HepG2 (cell line): Measurements from ENCODE around the gene NUDT22. TPM values are rescaled to one million over a fixed set of nuclear protein-coding genes. Genes with fewer than 3 reads are reported as not detected.
A peak's percentile ranks its signal among the peaks of the same experiment; 100 is the strongest.

Experiments
- ATAC-seq: fragments of 200-7000 bp; cut with Tn5 transposase; 3 replicates; pipeline ENCODE4 v1.9.1; 2020; ENCODE audit warnings: mild to moderate bottlenecking, moderate library complexity
- BruUV-seq: library from RNA; stranded (reverse); fragments of 400-500 nt; replicated peaks from 2 replicates; lab custom pipeline; 2021; lab: Mats Ljungman, UMichigan
- CTCF ChIA-PET: fragments of 300-600 bp; formaldehyde crosslinking; extraction: SDS; loops from one replicate; lab custom pipeline; 2021; ENCODE audit warnings: low total read pairs, inconsistent platforms, low intra/inter-chr PET ratio; lab: Yijun Ruan, JAX
- POLR2A ChIA-PET: fragments of 350-600 bp; sonication (Branson Sonifier 250); formaldehyde crosslinking; loops from one replicate; lab custom pipeline; 2020; ENCODE audit warnings: antibody characterized with exemption, inconsistent platforms; lab: Yijun Ruan, JAX
- DNase-seq: peaks from one replicate; pipeline ENCODE4 v3.0.0-alpha.2; 2015; ENCODE audit warnings: low spot score
- FAIRE-seq: peaks from 3 replicates; lab custom pipeline; 2011; peaks lifted over from hg19 to GRCh38; lab: Jason Lieb, UNC
- H2AFZ ChIP-seq: one replicate; pipeline ENCODE4 v1.6.1; 2011; ENCODE audit warnings: low read length, inconsistent platforms
- H3K27ac ChIP-seq: fragments of 300-600 bp; 3 replicates; pipeline ENCODE4 v1.8.0; 2011; ENCODE audit warnings: mixed run types, mild to moderate bottlenecking, mixed read lengths, low read length, inconsistent platforms; ENCODE audit not compliant: insufficient read depth; ENCODE audit errors: extremely low read length
- H3K27me3 ChIP-seq, 2 experiments: fragments of 200-600 bp in 1 of 2; 2 replicates in 1 of 2; 3 replicates in 1 of 2; pipeline versions ENCODE4 v1.6.0 to v1.8.0; 2011; ENCODE audit warnings: low read length in 2 of 2, mild to moderate bottlenecking in 2 of 2, moderate library complexity in 2 of 2, inconsistent platforms in 1 of 2; ENCODE audit not compliant: insufficient read depth in 2 of 2, control insufficient read depth in 1 of 2
- H3K36me3 ChIP-seq, 2 experiments: fragments of 200-600 bp in 1 of 2; replicated peaks in 1 of 2; 2 replicates in 1 of 2; 3 replicates in 1 of 2; pipeline versions ENCODE4 v1.5.1 to v1.8.0; 2011; ENCODE audit warnings: low read length in 2 of 2, inconsistent platforms in 1 of 2; ENCODE audit not compliant: insufficient read depth in 2 of 2, control insufficient read depth in 1 of 2
- H3K4me1 ChIP-seq: 2 replicates; pipeline ENCODE4 v1.5.1; 2012; ENCODE audit warnings: low read length, inconsistent platforms; ENCODE audit not compliant: insufficient read depth
- H3K4me2 ChIP-seq: 2 replicates; pipeline ENCODE4 v1.6.0; 2011; ENCODE audit warnings: low read depth, low read length, inconsistent platforms
- H3K4me3 ChIP-seq, 3 experiments: fragments of 200-600 bp in 1 of 3; sonication (generic), shearing (Covaris generic) in 1 of 3; replicated peaks in 1 of 3; 2 replicates each; pipeline ENCODE4 v1.5.1; 2011 to 2016; ENCODE audit warnings: low read length in 3 of 3, inconsistent platforms in 2 of 3, low read depth in 2 of 3, mild to moderate bottlenecking in 2 of 3, control low read depth in 1 of 3, mixed read lengths in 1 of 3; ENCODE audit not compliant: insufficient read depth in 1 of 3
- H3K79me2 ChIP-seq: one replicate; pipeline ENCODE4 v1.6.1; 2011; ENCODE audit warnings: low read length, inconsistent platforms; ENCODE audit not compliant: insufficient read depth
- H3K9ac ChIP-seq: 2 replicates; pipeline ENCODE4 v1.6.0; 2011; ENCODE audit warnings: mild to moderate bottlenecking, low read depth, low read length, inconsistent platforms; ENCODE audit not compliant: insufficient read depth
- H3K9me3 ChIP-seq: 2 replicates; pipeline ENCODE4 v1.5.1; 2012; ENCODE audit warnings: mild to moderate bottlenecking, low read length
- H4K20me1 ChIP-seq: 2 replicates; pipeline ENCODE4 v1.6.0; 2011; ENCODE audit warnings: inconsistent platforms, mild to moderate bottlenecking, low read length, moderate library complexity; ENCODE audit not compliant: insufficient read depth
- AGO2 ChIP-seq: fragments of 200-400 bp; formaldehyde crosslinking; optimal IDR thresholded peaks from 2 replicates; pipeline ENCODE3; 2017; ENCODE audit warnings: mild to moderate bottlenecking, low read depth, low read length, moderate library complexity
- AKAP8 ChIP-seq: sonication (generic); formaldehyde crosslinking; IDR thresholded peaks from 2 replicates; pipeline ENCODE4 v1.5.1; 2020; ENCODE audit warnings: mild to moderate bottlenecking, missing genetic modification reagents
- EP300 ChIP-seq, 3 experiments: sonication (generic) in 1 of 3; formaldehyde crosslinking in 1 of 3; IDR thresholded peaks; 2 replicates each; pipeline versions ENCODE4 v1.5.1 to v1.6.1; 2011 to 2020; ENCODE audit warnings: low read depth in 2 of 3, low read length in 2 of 3, borderline replicate concordance in 1 of 3, improper control_type of control experiment in 1 of 3, mild to moderate bottlenecking in 1 of 3, missing genetic modification reagents in 1 of 3, moderate library complexity in 1 of 3
- RFXAP ChIP-seq: sonication (generic); formaldehyde crosslinking; IDR thresholded peaks from 2 replicates; pipeline ENCODE4 v1.4.0; 2020; ENCODE audit warnings: missing genetic modification reagents, borderline replicate concordance
- SP140L ChIP-seq: sonication (generic); formaldehyde crosslinking; IDR thresholded peaks from 2 replicates; pipeline ENCODE4 v1.4.0; 2020; ENCODE audit warnings: missing genetic modification reagents, borderline replicate concordance
- ZNF143 ChIP-seq: sonication (generic); formaldehyde crosslinking; IDR thresholded peaks from 2 replicates; pipeline ENCODE4 v1.4.0; 2020; ENCODE audit warnings: missing genetic modification reagents
- ZNF773 ChIP-seq: sonication (generic); formaldehyde crosslinking; IDR thresholded peaks from 2 replicates; pipeline ENCODE4 v1.4.0; 2020; ENCODE audit warnings: missing genetic modification reagents, borderline replicate concordance
- WGBS: methylation state at CpG from one replicate; pipeline ENCODE4 v1.1.6; 2017; ENCODE audit warnings: low lambda C conversion rate; 5-methylcytosine and 5-hydroxymethylcytosine counted together
- in situ Hi-C: cut with HindIII; loops from 2 replicates; pipeline ENCODE4 v1.10.0; 2017; ENCODE audit warnings: low pct_unique_long_range_greater_than_20kb; ENCODE audit not compliant: extremely low pct_ligation_motif_present
- intact Hi-C: fragments of 100-400 bp; cut with micrococcal nuclease; formaldehyde crosslinking; loops from one replicate; pipeline ENCODE4 v1.10.0; 2022; ENCODE audit not compliant: unreplicated experiment
- polyA plus RNA-seq, 8 experiments: library from polyadenylated mRNA; depleted of rRNA in 3 of 8; stranded (reverse) in 7 of 8; unstranded in 1 of 8; fragments of >200 nt; fragmentation: Illumina TruSeq in 4 of 8; extraction: Trizol in 4 of 8; gene quantifications; 2 replicates each; pipeline versions ENCODE4 v1.2.1 to v1.2.3, GENCODE V29; 2011 to 2016; ENCODE audit warnings: low read depth in 4 of 8, missing spikeins in 1 of 8, mixed read lengths in 1 of 8; ENCODE audit not compliant: insufficient read depth in 1 of 8
- total RNA-seq, 5 experiments: library from RNA; depleted of rRNA; stranded (reverse); fragments of >200 nt; fragmentation: Illumina TruSeq; extraction: Trizol; gene quantifications; 2 replicates each; pipeline ENCODE4 v1.2.3, GENCODE V29; 2016; ENCODE audit warnings: low read depth in 1 of 5
- TF ChIP-seq, protein P1 (sequence below): IDR thresholded peaks from 2 replicates; pipeline ENCODE4 v1.6.1; 2016; ENCODE audit warnings: missing genetic modification reagents, missing compliant biosample characterization

NUDT22 gene
- total and polyA plus RNA-seq, 2 of the 13 experiments (the other 11 are each of a cell fraction or from before 2014, with no cell fraction given) = 33.5 to 39.8 TPM

DNA sequence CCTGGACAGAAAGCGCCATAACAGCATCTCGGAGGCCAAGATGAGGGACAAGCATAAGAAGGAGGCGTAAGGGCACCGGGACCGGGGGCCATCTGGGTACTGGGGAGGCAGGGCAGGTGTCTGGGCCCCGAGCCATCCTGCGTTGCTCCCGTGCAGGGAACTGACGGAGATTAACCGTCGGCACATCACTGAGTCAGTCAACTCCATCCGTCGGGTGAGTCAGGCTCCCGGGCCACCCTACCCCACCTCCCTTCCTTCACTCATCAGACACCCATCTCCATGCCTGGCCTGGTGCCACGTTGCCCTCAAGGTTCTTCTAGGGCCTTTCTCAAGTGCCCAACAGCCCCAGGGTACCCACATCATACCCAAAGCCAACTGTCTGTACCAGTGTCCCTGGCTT, 40.3 kb downstream of the NUDT22 start:
- H3K79me2 ChIP-seq = peaks cover 4% of the 10 kb centered on the region
- in situ Hi-C loops = no loop called here
- peaks cover 15% of the 10 kb centered on the region for H3K4me1 ChIP-seq
- no peak overlapping the region for H3K27ac ChIP-seq
- peaks cover 1 to 15% of the 10 kb centered on the region in 2 experiments; a peak in 4 of 5 replicates for H3K36me3 ChIP-seq
- TF ChIP-seq RFXAP (CRISPR knock-in tag) = no peak
- H4K20me1 ChIP-seq = no peaks in the 10 kb centered on the region
- 90% methylated on average over 2 of the region's 15 CpGs for WGBS
- ChIA-PET CTCF (no interaction called here), POLR2A (no interaction called here)
- no peak overlapping the region for H3K4me2 ChIP-seq
- H3K9me3 ChIP-seq = no peaks in the 10 kb centered on the region
- no peak for FAIRE-seq
- ATAC-seq = no peak
- intact Hi-C loops = no loop called here
- H3K9ac ChIP-seq = no peak overlapping the region
- H3K27me3 ChIP-seq = no peaks in the 10 kb centered on the region
- no peak overlapping the region for H3K4me3 ChIP-seq
- no peak overlapping the region for H2AFZ ChIP-seq
- no TSS peak for BruUV-seq
- no peak for DNase-seq

- peak overlapping the region; percentile 95; the same call in 1 of the 2 replicates for H3K4me2 ChIP-seq
- intact Hi-C loops = no loop called here
Observed at GRCh38 chr11:64267207-64267945, 41.3 kb downstream of the NUDT22 start.

More at GRCh38 chr11:64267207-64267945, 41.3 kb downstream of the NUDT22 start:
- 91% methylated on average over 20 of the region's 27 CpGs for WGBS
- ATAC-seq = no peak
- Histone ChIP-seq H3K9ac (peak overlapping the region; percentile 75; the same call in 1 of the 2 replicates), H3K27ac (no peak overlapping the region), H4K20me1 (no peaks in the 10 kb centered on the region), H3K4me3 (no peak overlapping the region), H3K79me2 (peaks cover 10% of the 10 kb centered on the region), H3K9me3 (no peaks in the 10 kb centered on the region), H3K36me3 (peaks cover 1 to 13% of the 10 kb centered on the region in 2 experiments; a peak in 4 of 5 replicates), H3K27me3 (no peaks in the 10 kb centered on the region), H3K4me1 (peaks cover 22% of the 10 kb centered on the region), H2AFZ (no peak overlapping the region)
- POLR2A ChIA-PET = interaction anchor here (0.7 to 5.9 kb wide), 6 partner anchors 15 to 63 kb away, joined by 3 to 113 read pairs (median 8); partner anchors contain the start of genes BAD, ESRRA, FKBP2 and PPP1R14B
- TF ChIP-seq, protein P1, sequence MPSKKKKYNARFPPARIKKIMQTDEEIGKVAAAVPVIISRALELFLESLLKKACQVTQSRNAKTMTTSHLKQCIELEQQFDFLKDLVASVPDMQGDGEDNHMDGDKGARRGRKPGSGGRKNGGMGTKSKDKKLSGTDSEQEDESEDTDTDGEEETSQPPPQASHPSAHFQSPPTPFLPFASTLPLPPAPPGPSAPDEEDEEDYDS = no peak
- TF ChIP-seq EP300 (IDR thresholded peaks at IDR 0.05; ENCODE audit: low read depth in 2 of 2, low read length in 2 of 2) (no peak), EP300 (CRISPR knock-in tag; IDR thresholded peaks at IDR 0.05; ENCODE audit: borderline replicate concordance) (no peak), ZNF143 (CRISPR knock-in tag) (0 out of 2 replicates have a peak, but pooled peaks have one; percentile 7), ZNF773 (CRISPR knock-in tag) (no peak), AKAP8 (CRISPR knock-in tag) (no peak), SP140L (CRISPR knock-in tag) (no peak), AGO2 (peak; percentile 56)
- FAIRE-seq = no peak
- no peak for DNase-seq
- BruUV-seq = no TSS peak
- in situ Hi-C loops = no loop called here
- CTCF ChIA-PET = no interaction called here
